DOHH2 (cell line): ENCODE data around the gene VKORC1.

Experiments used
- CTCF ChIP-seq: fragments of 200-600 bp; sonication (generic); IDR thresholded peaks from one replicate; pipeline ENCODE4 v1.5.1; 2014; ENCODE audit warnings: antibody characterized with exemption, mild to moderate bottlenecking, low read depth, low read length; ENCODE audit not compliant: poor library complexity, severe bottlenecking
- EZH2phosphoT487 ChIP-seq: fragments of 200-600 bp; sonication (generic); IDR thresholded peaks from 2 replicates; pipeline ENCODE4 v1.6.1; 2017; ENCODE audit warnings: borderline replicate concordance, mild to moderate bottlenecking, antibody characterized with exemption, low read length, moderate library complexity, mixed read lengths

- TF ChIP-seq CTCF (no peak), EZH2phosphoT487 (no peak)
These were observed 51.2 kb downstream of the VKORC1 start for GRCh38 chr16:31043352-31043751.
